Activated CD4-positive, alpha-beta T cell treated with anti-CD3 and anti-CD28 coated beads, Interleukin-2, amount 50 U/mL, for 16 hours (primary cell): Measurements from ENCODE around the gene BAZ2B.
"Not testable (repeated sequence)": the region's sequence is repeated elsewhere in the genome, so short reads cannot be mapped to it uniquely, and the experiment has no call there.

Experiments used
- DNase-seq: peaks from one replicate; pipeline ENCODE4 v3.0.0-alpha.2; 2020

BAZ2B gene

GRCh38 chr2:159573294-159573693 is 43.1 kb downstream of the BAZ2B start:
- no peak for DNase-seq

- DNase-seq: no peak
Observed at GRCh38 chr2:159572459-159572858, 43.9 kb downstream of the BAZ2B start.

- DNase-seq: no peak
Observed at GRCh38 chr2:159571540-159572260, 44.6 kb downstream of the BAZ2B start.

GRCh38 chr2:159564081-159564480 is 52.3 kb downstream of the BAZ2B start:
- DNase-seq: no peak

GRCh38 chr2:159562248-159562647 is 54.1 kb downstream of the BAZ2B start:
- no peak for DNase-seq

GRCh38 chr2:159561786-159562185 is 54.6 kb downstream of the BAZ2B start:
- DNase-seq: no peak

GRCh38 chr2:159561242-159561641 is 55.1 kb downstream of the BAZ2B start:
- no peak for DNase-seq

- no peak for DNase-seq
Observed at GRCh38 chr2:159559034-159559433, 57.3 kb downstream of the BAZ2B start.

GRCh38 chr2:159558479-159558878 is 57.9 kb downstream of the BAZ2B start:
- DNase-seq: no peak

- no peak for DNase-seq
Observed at GRCh38 chr2:159557437-159558034, 58.8 kb downstream of the BAZ2B start.

- no peak for DNase-seq
Observed at GRCh38 chr2:159555651-159556392, 60.5 kb downstream of the BAZ2B start.

GRCh38 chr2:159553727-159554126 is 62.6 kb downstream of the BAZ2B start:
- DNase-seq: no peak

GRCh38 chr2:159551806-159552205 is 64.5 kb downstream of the BAZ2B start:
- DNase-seq: no peak

GRCh38 chr2:159550231-159550630 is 66.1 kb downstream of the BAZ2B start:
- no peak for DNase-seq

- no peak for DNase-seq
Observed at GRCh38 chr2:159549234-159549633, 67.1 kb downstream of the BAZ2B start.

GRCh38 chr2:159546716-159547430 is 69.5 kb downstream of the BAZ2B start:
- no peak for DNase-seq

GRCh38 chr2:159546039-159546438 is 70.3 kb downstream of the BAZ2B start:
- no peak for DNase-seq

- DNase-seq: no peak
Observed at GRCh38 chr2:159545085-159545484, 71.3 kb downstream of the BAZ2B start.

GRCh38 chr2:159542101-159542500 is 74.2 kb downstream of the BAZ2B start:
- DNase-seq: no peak

- no peak for DNase-seq
Observed at GRCh38 chr2:159539701-159540100, 76.6 kb downstream of the BAZ2B start.

- DNase-seq: no peak
Observed at GRCh38 chr2:159538801-159539200, 77.5 kb downstream of the BAZ2B start.

- not testable (repeated sequence) for DNase-seq
Observed at GRCh38 chr2:159535261-159535660, 81.1 kb downstream of the BAZ2B start.

GRCh38 chr2:159531475-159531874 is 84.9 kb downstream of the BAZ2B start:
- no peak for DNase-seq
